Fibroblast of skin of right quadriceps (primary cell): ENCODE data around the gene SPDYE6.
A peak's percentile ranks its signal among the peaks of the same experiment; 100 is the strongest.
"Not testable (repeated sequence)": the region's sequence is repeated elsewhere in the genome, so short reads cannot be mapped to it uniquely, and the experiment has no call there.

Experiments used
- DNase-seq: peaks from one replicate; pipeline ENCODE4 v3.0.0-alpha.2; 2013

SPDYE6 gene

DNA sequence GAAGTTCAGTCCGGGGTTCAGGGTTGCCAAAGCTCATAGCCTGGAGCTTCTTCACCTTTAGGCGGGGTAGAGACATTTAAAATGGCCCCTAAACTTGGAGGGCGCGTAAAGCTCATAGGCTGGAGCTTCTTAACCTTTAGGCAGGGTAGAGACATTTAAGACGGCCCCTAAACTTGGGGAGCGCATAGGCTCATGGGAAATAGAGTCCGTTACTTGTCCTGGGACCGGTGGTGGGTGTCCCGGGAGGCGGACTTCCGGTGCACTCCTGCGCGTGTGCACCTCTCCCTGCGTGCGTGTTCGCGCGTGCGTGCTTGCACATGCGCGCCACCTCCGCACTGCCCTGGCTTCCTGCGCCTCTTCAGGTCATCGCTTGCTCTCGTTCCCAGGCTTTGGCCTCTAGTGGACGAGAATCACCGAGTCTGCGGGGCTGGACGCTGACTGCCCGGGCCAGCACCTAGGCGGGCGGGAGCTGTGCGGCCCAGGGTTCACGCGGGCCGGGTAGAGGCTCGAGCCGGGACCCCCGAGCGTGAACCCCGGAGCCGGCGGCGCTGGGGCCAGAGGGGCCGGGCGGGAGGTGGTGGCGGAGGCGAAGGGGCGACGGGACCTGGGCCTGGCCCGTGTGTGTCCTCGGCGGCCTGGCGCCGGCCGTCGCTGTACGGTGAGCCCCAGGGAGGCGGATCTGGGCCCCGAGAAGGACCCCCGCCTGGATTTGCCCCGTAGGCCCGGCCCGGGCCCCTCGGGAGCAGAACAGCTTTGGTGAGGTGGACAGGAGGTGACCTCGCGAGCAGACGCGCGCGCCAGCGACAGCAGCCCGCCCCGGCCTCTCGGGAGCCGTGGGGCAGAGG is 7.5 kb upstream of the SPDYE6 start:
- peak; percentile 99 for DNase-seq

DNA sequence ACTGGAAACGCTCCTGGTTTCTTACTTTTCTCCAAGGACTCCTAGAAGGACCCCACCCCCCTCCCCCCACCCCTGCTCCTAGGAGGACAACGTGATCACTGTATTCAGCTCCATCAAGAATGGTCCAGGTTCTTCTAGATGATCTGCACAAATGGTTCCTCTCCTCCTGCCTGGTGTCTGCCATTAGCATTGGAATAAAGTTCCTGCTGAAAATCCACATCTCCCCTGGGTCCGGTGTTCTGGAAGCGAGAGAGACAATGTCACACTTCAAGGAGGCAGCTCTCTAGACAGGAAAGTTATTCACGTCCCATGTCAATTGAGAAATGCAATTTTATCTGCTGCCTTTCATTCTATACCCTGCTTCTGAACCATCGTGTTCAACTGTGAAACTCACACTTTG is 9.3 kb downstream of the SPDYE6 start:
- not testable (repeated sequence) for DNase-seq

DNA sequence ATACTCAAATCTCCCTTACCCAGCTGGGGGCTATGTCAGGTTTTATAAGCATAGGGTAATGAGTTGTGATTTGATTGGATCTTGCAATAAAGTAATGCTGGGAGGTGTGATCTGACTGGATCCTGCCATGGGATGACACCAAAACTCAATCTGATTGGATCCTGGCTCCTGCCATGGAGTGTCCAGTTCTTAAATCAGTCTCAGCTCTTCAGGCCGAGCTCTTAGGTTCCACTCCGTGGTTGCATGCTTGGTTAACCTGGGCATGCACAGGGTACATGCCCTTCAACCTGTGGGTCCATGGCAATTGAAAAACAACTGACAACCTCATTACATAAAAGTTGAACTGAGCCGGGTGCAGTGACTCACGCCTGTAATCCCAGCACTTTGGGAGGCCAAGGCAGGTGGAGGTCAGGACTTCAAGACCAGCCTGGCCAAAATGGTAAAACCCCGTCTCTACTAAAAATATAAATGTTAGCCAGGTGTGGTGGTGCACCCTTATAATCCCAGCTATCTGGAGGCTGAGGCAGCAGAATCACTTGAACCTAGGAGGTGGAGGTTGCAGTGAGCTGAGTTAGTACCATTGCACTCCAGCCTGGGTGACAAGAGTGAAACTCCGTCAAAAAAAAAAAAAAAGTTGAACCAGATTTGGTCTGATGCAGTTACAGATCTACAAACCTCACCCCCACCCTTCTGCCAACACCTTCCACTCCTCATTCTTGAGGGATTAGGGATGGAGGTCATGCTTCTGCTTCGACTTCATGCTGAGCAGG is 15.5 kb downstream of the SPDYE6 start:
- DNase-seq: not testable (repeated sequence)

DNA sequence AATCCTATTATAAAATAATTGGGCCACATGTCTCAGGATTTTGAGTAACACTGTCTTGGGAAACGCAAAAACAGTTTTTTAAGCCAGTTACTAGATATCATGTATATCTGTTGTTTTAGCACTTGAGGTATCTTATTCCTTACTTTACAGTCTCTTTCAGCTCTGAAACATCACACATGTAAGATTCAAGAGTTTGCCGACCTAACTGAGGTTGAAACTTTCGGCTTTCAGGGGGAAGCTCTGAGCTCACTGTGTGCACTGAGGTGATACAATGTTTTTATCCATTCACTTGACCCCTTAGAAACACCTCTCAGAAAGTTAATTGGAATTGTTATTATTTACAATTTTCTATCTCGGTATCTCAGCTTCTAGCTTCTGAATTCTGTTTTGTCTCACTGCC is 18.8 kb downstream of the SPDYE6 start:
- DNase-seq: not testable (repeated sequence)

DNA sequence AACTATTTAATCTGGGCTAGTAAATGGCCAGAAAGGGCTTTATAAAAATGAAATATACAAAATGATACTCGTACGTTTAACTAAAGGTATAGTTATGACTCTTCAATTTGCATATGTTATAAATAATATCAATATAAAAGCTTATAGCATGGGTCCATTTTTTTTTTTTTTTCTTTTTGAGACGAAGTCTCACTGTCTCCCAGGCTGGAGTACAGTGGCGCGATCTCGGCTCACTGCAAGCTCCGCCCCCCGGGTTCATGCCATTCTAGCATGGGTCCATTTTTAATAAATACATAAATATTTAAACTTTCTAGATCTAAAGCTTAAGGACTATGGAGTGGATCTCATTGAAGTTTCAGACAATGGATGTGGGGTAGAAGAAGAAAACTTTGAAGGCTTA is 19.2 kb downstream of the SPDYE6 start:
- DNase-seq: not testable (repeated sequence)

DNA sequence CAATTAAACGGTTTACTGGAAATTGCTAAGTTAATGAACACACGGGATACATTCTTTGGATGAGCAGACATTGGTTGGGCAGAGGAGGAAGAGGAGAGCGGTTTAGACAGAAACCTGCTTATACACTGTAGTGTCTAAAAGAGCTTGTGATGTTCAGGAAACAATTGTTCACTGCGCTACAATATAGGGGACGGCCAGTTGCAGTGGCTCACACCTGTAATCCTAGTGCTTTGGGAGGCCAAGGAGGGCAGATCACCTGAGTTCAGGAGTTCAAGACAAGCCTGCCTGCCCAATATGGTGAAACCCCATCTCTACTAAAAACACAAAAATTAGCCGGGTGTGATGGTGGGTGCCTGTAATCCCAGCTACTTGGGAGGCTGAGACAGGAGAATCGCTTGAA is 20.7 kb downstream of the SPDYE6 start:
- not testable (repeated sequence) for DNase-seq

DNA sequence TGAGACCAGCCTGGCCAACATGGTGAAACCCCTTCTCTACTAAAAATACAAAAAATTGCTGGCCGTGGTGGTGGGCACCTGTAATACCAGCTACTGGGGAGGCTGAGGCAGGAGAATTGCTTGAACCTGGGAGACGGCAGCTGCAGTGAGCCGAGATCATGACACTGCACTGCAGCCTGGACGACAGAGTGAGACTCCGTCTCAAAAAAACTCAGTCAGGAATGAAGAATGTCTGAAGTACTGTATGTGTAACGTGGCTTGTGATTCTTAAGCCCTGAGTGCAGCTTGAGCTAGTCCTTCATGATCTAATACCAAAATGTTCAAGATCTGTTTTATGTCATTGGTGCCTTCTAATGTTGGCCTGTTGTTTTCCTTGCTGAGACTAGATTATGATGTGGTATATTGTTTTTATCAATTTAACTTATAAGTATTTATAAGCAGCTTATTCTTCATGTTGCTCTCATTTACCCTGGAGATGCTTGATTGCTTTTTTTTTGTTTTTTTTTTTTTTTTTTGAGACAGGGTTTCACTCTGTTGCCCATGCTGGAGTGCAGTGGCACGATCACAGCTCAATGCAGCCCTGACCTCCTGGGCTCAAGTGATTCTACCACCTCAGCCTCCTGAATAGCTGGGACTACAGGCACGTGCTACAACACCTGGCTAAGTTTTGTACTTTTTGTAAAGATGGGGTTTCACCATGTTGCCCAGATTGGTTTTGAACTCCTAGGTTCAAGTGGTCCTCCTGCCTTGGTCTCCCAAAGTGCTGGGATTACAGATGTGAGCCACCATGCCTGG is 25.4 kb downstream of the SPDYE6 start:
- DNase-seq: not testable (repeated sequence)

DNA sequence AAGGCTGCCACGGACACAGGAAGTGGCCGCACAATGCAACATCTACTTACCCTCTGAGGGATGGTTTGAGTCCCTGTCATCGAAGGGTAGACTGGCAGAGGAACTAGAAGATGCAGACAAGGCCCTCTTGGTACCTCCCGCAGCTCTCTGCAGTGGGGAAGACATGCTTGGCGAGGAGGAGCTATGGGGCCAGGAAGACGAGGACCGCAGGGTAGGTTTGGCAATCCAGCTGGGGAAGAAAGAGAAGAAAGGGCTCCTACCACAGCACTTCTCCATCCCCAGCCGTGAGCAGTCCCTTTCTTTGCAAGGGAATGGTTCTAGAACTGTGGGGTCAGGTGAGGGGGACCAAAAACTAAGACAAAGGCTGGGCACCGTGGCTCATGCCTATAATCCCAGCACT is 26.9 kb downstream of the SPDYE6 start:
- not testable (repeated sequence) for DNase-seq

DNA sequence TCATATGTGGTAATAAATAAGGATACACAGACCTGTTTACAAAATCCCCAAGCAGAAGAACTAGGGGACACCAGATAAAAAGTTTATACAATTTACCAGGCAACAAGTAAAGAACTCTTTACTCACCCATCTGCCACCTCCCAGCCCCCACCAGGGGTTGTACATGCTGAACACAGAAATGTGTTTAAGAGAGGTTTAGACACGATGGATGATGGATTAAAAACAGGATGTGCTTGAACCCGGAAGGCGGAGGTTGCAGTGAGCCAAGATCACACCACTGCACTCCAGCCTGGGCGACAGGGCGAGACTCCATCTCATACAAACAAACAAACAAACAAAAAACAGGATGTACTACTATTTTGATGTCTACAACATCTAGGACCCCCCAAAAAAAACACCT is 27.4 kb downstream of the SPDYE6 start:
- not testable (repeated sequence) for DNase-seq

DNA sequence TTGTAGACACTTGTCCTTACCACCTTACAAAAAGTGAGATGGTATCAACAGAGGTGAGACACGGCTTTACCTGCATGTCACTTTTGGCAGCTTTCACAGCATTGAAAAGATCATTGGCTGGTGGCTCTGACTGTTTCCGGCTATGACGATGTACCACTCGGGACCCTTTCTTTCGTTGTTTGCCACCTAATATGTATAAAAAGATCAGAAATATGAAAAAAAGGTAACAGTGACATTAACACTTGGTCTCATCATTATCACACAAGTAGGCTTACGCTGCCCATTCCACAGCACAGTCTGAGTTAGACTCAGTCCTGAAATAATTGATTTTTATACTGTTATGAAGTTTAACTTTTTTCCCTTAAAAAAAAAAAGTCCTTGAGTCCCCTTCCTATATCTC is 29.1 kb downstream of the SPDYE6 start:
- DNase-seq: not testable (repeated sequence)

DNA sequence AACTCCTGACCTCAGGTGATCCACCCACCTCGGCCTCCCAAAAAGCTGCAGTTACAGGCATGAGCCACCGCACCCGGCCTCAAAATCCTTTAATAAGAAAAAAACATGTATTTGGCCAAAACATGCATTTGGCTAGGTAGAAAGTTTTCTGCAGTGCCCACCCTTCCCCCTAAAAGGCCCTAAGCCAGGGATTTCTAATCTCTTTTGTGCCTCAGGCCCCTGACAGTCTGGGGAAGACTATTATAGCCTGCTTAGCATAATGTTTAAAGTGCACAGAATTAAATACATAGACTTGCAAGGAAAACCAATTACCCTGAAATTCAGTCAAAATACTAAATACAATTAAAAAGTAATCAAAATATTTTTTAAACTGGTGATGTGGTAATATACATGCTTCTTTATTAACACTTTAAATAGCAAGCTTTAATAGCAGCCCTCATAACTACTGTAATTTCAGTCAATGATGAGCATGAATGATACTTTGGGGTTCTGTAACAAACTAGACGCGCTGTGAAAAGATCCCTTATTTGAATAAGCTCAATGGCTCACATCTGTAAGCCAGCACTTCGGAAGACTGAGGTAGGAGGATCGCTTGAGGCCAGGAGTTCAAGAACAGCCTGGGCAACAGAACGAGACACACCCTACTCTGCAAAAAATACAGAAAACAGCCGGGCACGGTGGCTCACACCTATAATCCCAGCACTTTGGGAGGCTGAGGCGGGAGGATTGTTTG is 29.9 kb downstream of the SPDYE6 start:
- no peak for DNase-seq

DNA sequence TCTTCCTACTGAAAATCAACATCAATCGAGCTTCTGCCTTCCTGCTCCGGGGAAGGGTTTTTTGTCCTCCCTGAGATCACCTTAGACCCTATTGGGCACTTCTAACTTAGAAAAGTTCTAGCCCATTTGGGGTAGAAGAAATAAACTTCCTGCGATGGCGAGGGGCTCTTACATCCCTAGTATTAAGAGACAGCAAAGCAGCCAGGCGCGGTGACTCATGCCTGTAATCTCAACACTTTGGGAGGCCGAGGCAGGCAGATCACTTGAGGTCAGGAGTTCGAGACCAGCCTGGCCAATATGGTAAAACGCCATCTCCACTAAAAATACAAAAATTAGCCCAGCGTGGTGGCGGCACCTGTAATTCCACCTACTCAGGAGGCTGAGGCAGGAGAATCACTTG is 31.1 kb downstream of the SPDYE6 start:
- DNase-seq: not testable (repeated sequence)

DNA sequence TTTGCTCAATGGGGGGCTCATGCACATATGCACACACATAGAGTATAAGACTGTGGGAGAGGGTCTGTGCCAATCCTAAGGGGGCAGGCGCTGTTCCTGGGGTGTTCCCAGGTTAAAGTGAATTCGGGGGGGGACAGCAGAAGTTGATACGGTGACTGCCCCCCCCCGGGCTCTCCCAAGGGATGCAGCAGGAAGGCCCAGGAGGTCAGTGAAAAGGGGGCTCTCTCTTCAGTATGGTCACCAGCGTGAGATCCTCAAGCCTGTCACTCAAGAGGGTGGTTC is 32.4 kb downstream of the SPDYE6 start:
- no peak for DNase-seq

DNA sequence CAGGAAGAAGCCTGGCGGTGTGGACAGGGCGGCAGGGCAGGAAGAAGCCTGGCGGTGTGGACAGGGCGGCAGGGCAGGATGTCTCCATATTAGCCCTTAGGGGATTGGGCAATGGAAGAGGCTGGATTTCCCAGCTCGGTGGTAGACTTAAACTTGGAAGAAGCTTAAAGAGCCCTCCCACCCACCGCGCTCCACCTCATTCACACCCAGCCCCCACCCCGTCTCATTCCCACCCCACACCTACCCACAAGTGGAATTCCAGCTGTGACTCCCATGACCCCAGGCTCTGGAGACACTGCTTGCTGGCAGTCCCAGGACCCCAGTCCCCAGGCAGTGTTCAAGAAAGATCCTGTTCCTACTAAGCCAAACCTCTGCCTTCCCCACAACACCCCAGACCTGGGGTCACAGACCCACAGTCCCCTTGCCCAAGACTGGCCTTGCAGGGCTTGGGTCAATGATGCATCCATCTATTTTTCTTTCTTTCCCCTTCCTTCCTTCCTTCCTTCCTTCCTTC is 34.0 kb downstream of the SPDYE6 start:
- no peak for DNase-seq

DNA sequence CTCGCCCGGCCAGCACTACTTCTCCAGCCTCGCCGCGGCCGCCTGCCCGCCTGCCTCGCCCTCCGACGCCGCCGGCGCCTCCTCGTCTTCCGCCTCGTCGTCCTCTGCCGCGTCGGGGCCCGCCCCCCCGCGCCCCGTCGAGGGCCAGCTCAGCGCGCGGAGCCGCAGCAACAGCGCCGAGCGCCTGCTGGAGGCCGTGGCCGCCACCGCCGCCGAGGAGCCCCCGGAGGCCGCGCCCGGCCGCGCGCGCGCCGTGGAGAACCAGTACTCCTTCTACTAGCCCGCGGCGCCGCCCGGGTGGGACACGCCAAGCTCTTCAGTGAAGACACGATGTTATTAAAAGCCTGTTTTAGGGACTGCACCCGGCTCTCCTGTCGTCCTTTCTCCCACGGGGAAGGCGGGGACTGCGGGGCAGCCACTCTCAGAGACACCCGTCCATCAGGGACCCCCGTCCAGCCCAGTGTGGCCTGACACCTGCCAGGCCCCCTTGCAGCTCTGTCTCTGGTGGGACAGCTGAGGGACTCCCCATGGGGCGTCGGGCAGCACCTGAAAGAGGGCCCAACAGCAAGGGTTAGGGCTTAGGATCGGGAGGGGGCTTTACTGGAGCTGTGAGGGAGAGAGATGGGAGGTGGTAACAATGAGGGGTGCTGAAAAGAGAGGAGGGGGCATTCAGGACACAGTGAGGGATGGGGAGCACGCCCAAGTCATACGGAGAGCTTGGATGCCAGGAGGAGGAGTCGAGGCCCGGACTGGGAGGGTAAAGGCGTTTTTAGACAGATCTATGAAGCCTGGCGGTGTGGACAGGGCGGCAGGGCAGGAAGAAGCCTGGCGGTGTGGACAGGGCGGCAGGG is 34.7 kb downstream of the SPDYE6 start:
- no peak for DNase-seq

DNA sequence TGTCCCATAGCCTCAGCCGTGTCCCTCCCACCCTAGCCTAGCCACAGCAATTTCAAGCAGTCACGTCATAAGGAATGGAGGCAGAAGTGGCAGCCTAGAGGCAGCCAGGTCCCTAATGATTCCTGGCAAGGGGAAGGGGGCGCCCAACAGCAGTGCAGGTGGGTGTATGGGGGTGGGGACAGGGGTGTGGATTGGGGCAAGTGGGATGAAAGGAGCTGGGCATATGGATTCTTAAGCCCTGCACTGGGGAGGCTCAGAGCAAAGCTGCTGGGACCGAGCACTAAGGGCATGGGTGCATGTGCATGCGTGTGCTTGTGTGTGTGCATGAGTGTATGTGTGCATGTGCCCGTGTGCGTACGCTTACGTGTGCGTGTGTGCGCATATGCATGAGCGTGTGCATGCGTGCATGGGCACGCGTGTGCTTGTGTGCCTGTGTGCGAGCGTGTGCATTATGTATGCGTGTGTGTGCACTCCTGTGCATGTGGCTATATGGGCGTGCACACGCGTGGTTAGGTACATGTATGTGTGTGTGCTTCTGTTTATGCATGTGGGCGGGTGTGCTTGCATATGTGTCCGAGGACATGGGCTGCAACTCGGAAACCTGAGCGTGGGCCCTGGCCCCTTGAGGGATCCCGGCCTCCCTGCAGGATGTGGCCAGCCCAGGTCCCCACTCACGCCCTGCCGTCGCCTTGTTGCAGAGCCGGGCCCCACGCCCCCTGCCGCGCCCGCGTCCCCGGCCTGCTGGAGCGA is 35.5 kb downstream of the SPDYE6 start:
- no peak for DNase-seq

DNA sequence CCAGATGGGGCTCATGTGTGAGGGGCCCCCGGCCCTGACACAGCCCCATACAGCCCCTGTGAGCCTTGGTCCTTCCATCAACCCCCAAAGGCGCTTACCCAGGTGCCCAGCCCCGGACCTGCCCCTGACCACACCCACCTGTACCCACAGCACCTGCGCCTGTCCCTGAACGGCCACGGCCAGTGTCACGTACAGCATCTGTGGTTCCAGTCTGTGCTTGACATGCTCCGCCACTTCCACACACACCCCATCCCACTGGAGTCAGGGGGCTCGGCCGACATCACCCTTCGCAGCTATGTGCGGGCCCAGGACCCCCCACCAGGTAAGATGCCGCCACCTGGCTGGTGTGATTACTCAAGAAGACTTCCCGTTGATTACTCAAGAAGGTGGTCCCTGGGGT is 36.1 kb downstream of the SPDYE6 start:
- no peak for DNase-seq

DNA sequence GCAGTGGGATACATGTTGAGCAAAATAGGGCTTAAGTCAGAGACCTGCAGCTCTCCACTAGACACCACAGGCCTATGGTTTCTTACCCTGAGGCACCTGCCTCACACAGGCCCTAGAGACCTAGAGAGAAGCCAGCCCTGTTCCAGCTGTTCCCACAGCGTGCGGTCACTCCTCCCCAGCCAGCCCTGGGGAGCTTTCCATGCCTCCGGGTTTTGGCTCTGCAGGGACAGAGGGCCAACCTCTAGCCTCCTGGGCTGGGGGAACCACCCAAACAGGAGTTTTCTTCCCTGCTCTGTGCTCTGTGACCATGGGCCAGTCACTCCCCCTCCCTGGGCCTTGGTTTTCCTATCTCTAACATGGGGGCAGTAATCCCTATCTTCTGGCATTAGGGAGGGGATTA is 36.6 kb downstream of the SPDYE6 start:
- DNase-seq: no peak

DNA sequence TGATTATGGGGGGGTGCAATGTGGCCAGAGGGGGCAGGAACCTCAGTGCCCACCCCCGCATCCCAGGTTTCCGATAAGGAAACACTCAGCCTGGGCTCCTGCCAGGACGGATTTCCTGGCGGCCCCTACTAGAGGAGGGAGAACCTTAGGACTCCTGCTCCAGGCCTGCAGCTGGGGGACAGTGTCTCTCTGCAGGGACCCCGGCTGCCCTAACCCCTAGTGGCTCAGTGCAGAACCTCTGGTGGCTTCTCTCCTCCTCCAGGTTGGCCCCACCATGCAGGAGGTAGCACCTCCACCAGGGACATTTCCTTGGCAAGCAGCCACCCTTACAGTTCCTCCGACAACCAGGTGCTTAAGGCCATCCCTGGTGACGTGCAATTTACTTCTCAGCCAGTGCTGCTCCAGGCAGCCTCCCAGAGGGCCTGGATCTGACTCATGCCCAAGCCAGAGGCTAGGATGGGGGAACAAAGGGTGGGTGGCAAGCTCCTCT is 37.7 kb downstream of the SPDYE6 start:
- no peak for DNase-seq

DNA sequence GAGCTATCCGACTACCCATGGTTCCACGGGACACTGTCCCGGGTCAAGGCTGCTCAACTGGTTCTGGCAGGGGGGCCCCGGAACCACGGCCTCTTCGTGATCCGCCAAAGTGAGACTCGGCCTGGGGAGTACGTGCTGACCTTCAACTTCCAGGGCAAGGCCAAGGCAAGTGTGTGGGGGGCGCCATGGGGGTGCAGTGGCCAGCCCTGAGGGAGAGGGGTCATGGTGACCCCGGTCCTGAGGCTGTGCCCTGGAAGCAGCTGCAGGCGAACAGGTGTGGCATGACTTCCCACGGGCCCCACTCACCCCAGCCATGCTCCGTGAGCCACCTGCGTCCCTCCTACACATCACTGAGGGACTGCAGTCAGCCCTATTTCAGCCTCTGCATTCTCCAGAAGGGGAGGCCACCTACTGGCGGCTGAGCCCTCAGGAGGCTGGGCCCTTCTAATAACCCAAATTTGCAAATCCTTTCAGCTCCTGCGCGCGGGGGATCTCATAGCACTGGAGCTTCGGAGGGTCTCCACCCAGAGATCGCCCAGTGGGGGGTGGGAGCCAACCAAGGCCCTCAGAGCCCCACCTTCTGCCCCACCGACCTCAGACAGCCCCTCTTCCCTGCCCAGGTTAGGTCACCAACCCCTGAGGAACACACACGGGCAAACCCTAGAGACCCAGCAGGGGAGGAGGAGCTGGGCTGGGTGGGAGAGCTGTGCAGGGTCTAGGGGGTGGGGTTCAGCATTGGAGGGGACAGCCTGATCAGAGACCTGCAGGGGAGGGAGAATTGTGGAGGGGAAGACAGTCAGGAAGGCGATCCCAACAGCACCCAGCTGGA is 38.8 kb downstream of the SPDYE6 start:
- no peak for DNase-seq
